IMR-90 (cell line): ENCODE data around the gene TSC1. TPM values are rescaled to one million over a fixed set of nuclear protein-coding genes. Genes with fewer than 3 reads are reported as not detected.

ENCODE experiments used
- ATAC-seq: fragments of 200-7000 bp; cut with Tn5 transposase; 2 replicates; pipeline ENCODE4 v1.9.1; 2020; ENCODE audit warnings: low read depth, mild to moderate bottlenecking, moderate library complexity
- BruUV-seq: library from RNA; stranded (reverse); fragments of 400-500 nt; replicated peaks from 2 replicates; lab custom pipeline; 2021; lab: Mats Ljungman, UMichigan
- CTCF ChIA-PET: fragments of 300-600 bp; formaldehyde crosslinking; extraction: SDS; loops from one replicate; lab custom pipeline; 2021; ENCODE audit warnings: antibody characterized with exemption; lab: Yijun Ruan, JAX
- POLR2A ChIA-PET: fragments of 300-600 bp; sonication (Branson Sonifier 250); formaldehyde crosslinking; loops from one replicate; lab custom pipeline; 2022; ENCODE audit warnings: antibody characterized with exemption; ENCODE audit not compliant: unreplicated experiment; lab: Charles Lee
- DNase-seq: peaks from one replicate; pipeline ENCODE4 v3.0.0; 2013
- H2AFZ ChIP-seq: replicated peaks from 2 replicates; pipeline ENCODE3; 2013; ENCODE audit warnings: low read length, mild to moderate bottlenecking; ENCODE audit not compliant: poor library complexity
- H2AK5ac ChIP-seq: 2 replicates; pipeline ENCODE4 v1.6.1; 2013; ENCODE audit warnings: low read depth, low read length, inconsistent platforms
- H2AK9ac ChIP-seq: replicated peaks from 2 replicates; pipeline ENCODE3; 2013; ENCODE audit warnings: mild to moderate bottlenecking, low read depth, low read length, moderate library complexity; ENCODE audit not compliant: poor library complexity
- H2BK120ac ChIP-seq: 2 replicates; pipeline ENCODE4 v1.6.1; 2013; ENCODE audit warnings: low read depth, low read length, inconsistent platforms
- H2BK15ac ChIP-seq: 3 replicates; pipeline ENCODE4 v1.6.1; 2013; ENCODE audit warnings: low read depth, low read length, inconsistent platforms
- H2BK20ac ChIP-seq: 2 replicates; pipeline ENCODE4 v1.6.1; 2013; ENCODE audit warnings: low read depth, mild to moderate bottlenecking, inconsistent platforms, low read length, moderate library complexity
- H2BK5ac ChIP-seq: 2 replicates; pipeline ENCODE4 v1.6.1; 2013; ENCODE audit warnings: mild to moderate bottlenecking, low read depth, low read length, inconsistent platforms; ENCODE audit not compliant: poor library complexity, severe bottlenecking
- H3K14ac ChIP-seq: replicated peaks from 2 replicates; pipeline ENCODE4 v1.6.1; 2013; ENCODE audit warnings: low read depth, low read length, inconsistent platforms
- H3K18ac ChIP-seq: 2 replicates; pipeline ENCODE4 v1.6.1; 2013; ENCODE audit warnings: low read depth, low read length, control low read depth
- H3K23ac ChIP-seq: 2 replicates; pipeline ENCODE4 v1.6.1; 2013; ENCODE audit warnings: low read depth, low read length, inconsistent platforms
- H3K27ac ChIP-seq: 2 replicates; pipeline ENCODE4 v1.5.1; 2013; ENCODE audit warnings: mild to moderate bottlenecking, control low read depth, low read length; ENCODE audit not compliant: insufficient read depth
- H3K27me3 ChIP-seq: 2 replicates; pipeline ENCODE4 v1.6.1; 2013; ENCODE audit warnings: low read length; ENCODE audit not compliant: control insufficient read depth, insufficient read depth
- H3K36me3 ChIP-seq: 2 replicates; pipeline ENCODE4 v1.6.1; 2013; ENCODE audit warnings: low read length, mixed read lengths; ENCODE audit not compliant: control insufficient read depth, insufficient read depth
- H3K4ac ChIP-seq: 2 replicates; pipeline ENCODE4 v1.6.1; 2013; ENCODE audit warnings: low read depth, low read length, inconsistent platforms
- H3K4me1 ChIP-seq: 2 replicates; pipeline ENCODE4 v1.6.1; 2013; ENCODE audit warnings: low read length, mixed read lengths; ENCODE audit not compliant: control insufficient read depth, insufficient read depth
- H3K4me2 ChIP-seq: 2 replicates; pipeline ENCODE4 v1.6.1; 2013; ENCODE audit warnings: low read depth, mild to moderate bottlenecking, control low read depth, low read length, moderate library complexity
- H3K4me3 ChIP-seq: 2 replicates; pipeline ENCODE4 v1.5.1; 2013; ENCODE audit warnings: low read depth, mild to moderate bottlenecking, control low read depth, low read length, moderate library complexity; ENCODE audit not compliant: insufficient read depth
- H3K56ac ChIP-seq: 2 replicates; pipeline ENCODE4 v1.6.1; 2013; ENCODE audit warnings: low read length, inconsistent platforms; ENCODE audit not compliant: insufficient read depth; ENCODE audit errors: extremely low read depth
- H3K79me1 ChIP-seq, 2 experiments: 2 replicates each; pipeline ENCODE4 v1.6.1; 2013; ENCODE audit warnings: low read length in 2 of 2, inconsistent platforms in 1 of 2, low read depth in 1 of 2
- H3K9ac ChIP-seq: 2 replicates; pipeline ENCODE4 v1.6.1; 2013; ENCODE audit warnings: low read depth, low read length, control low read depth
- H3K9me1 ChIP-seq: 2 replicates; pipeline ENCODE4 v1.6.1; 2013; ENCODE audit warnings: low read length, inconsistent platforms; ENCODE audit not compliant: insufficient read depth
- H3K9me3 ChIP-seq: 2 replicates; pipeline ENCODE4 v1.6.1; 2013; ENCODE audit warnings: low read length; ENCODE audit not compliant: control insufficient read depth, insufficient read depth
- H4K20me1 ChIP-seq: 2 replicates; pipeline ENCODE4 v1.6.1; 2013; ENCODE audit warnings: low read length, inconsistent platforms; ENCODE audit not compliant: insufficient read depth
- H4K5ac ChIP-seq: 2 replicates; pipeline ENCODE4 v1.6.1; 2013; ENCODE audit warnings: mild to moderate bottlenecking, low read depth, low read length, control low read depth
- H4K8ac ChIP-seq, 2 experiments: 2 replicates each; pipeline ENCODE4 v1.6.1; 2013; ENCODE audit warnings: low read depth in 2 of 2, low read length in 2 of 2, control low read depth in 1 of 2, inconsistent platforms in 1 of 2
- H4K91ac ChIP-seq: 2 replicates; pipeline ENCODE4 v1.6.1; 2013; ENCODE audit warnings: low read depth, low read length, inconsistent platforms; ENCODE audit not compliant: insufficient read depth
- BHLHE40 ChIP-seq: fragments of 150-350 bp; IDR thresholded peaks from 2 replicates; pipeline ENCODE4 v1.6.1; 2016; ENCODE audit warnings: mild to moderate bottlenecking, low read depth, low read length
- CTCF ChIP-seq: conservative IDR thresholded peaks from 2 replicates; pipeline ENCODE4 v1.5.1; 2012; ENCODE audit warnings: mild to moderate bottlenecking, low read depth, low read length, improper control_type of control experiment
- RAD21 ChIP-seq: IDR thresholded peaks from 2 replicates; pipeline ENCODE4 v1.6.1; 2012; ENCODE audit warnings: low read length, improper control_type of control experiment
- RCOR1 ChIP-seq: IDR thresholded peaks from 2 replicates; pipeline ENCODE4 v1.6.1; 2012; ENCODE audit warnings: mild to moderate bottlenecking, low read length, improper control_type of control experiment; ENCODE audit not compliant: insufficient replicate concordance
- RFX5 ChIP-seq: IDR thresholded peaks from 2 replicates; pipeline ENCODE4 v1.8.0; 2012; ENCODE audit warnings: low read depth, mild to moderate bottlenecking, low read length, moderate library complexity
- SMC3 ChIP-seq: fragments of 150-350 bp; IDR thresholded peaks from 2 replicates; pipeline ENCODE4 v1.6.1; 2016; ENCODE audit warnings: low read depth, mild to moderate bottlenecking, antibody characterized with exemption, low read length, moderate library complexity
- WGBS, 2 experiments: methylation state at CpG; one replicate each; pipeline versions ENCODE4 v1.1.5 to v1.1.7; 2013; ENCODE audit warnings: missing lambda C conversion rate in 2 of 2; ENCODE audit not compliant: insufficient read length in 1 of 2; ENCODE audit errors: extremely low coverage in 2 of 2; 5-methylcytosine and 5-hydroxymethylcytosine counted together
- dilution Hi-C: fragments of 300-500 bp; cut with HindIII; formaldehyde crosslinking; loops from one replicate; pipeline ENCODE4 v1.14.3; 2018; ENCODE audit warnings: low sequenced_read_pairs; ENCODE audit not compliant: unreplicated experiment
- in situ Hi-C: fragments of 300-500 bp; cut with MboI; formaldehyde crosslinking; loops from 3 replicates; pipeline ENCODE4 v1.14.3; 2019; ENCODE audit warnings: low sequenced_read_pairs, inconsistent platforms, mixed read lengths
- intact Hi-C: fragments of 100-400 bp; cut with micrococcal nuclease; formaldehyde crosslinking; loops from 2 replicates; pipeline ENCODE4 v1.10.0; 2022
- polyA plus RNA-seq, 3 experiments: library from polyadenylated mRNA; depleted of rRNA; stranded (reverse); fragments of >200 nt; gene quantifications; 2 replicates each; pipeline ENCODE4 v1.2.3, GENCODE V29; 2012; ENCODE audit warnings: low replicate concordance in 1 of 3
- total RNA-seq: library from RNA; depleted of rRNA; stranded (reverse); fragments of >200 nt; gene quantifications from 2 replicates; pipeline ENCODE4 v1.2.3, GENCODE V29; 2012

TSC1 gene
- total and polyA plus RNA-seq, 2 of the 4 experiments (the other 2 are of a cell fraction): 25.7 to 56.3 TPM

- 69% methylated on average over 9 of the region's 18 CpGs; no CpG with 5 or more reads in 1 of the 2 experiments for whole genome bisulfite sequencing, 2 experiments
- no peak overlapping the region for H3K27ac ChIP-seq
- ATAC-seq (no peak), DNase-seq (no peak)
- no peak overlapping the region for H3K4me3 ChIP-seq
- H2BK5ac ChIP-seq: no peak overlapping the region
- H2BK120ac ChIP-seq: no peak overlapping the region
- no peaks in the 10 kb centered on the region for H3K27me3 ChIP-seq
- no peak overlapping the region for H4K91ac ChIP-seq
- H2AK5ac ChIP-seq: no peak overlapping the region
- H2BK20ac ChIP-seq: no peak overlapping the region; the same call in 1 of the 2 replicates
- dilution Hi-C loops (no loop called here), intact Hi-C loops (no loop called here), in situ Hi-C loops (no loop called here)
- no peak overlapping the region for H4K5ac ChIP-seq
- POLR2A ChIA-PET: no interaction called here
- no peak overlapping the region for H3K18ac ChIP-seq
- H3K9me3 ChIP-seq: no peaks in the 10 kb centered on the region
- H3K4me2 ChIP-seq: no peak overlapping the region
- H3K56ac ChIP-seq: no peak overlapping the region
- CTCF ChIA-PET: interaction anchor here (0.6 kb wide), 1 partner anchor 241 kb away, joined by 3 read pairs; no protein-coding TSS in a partner anchor
- no peak overlapping the region for H4K8ac ChIP-seq
- H3K36me3 ChIP-seq: no peaks in the 10 kb centered on the region
- no peaks in the 10 kb centered on the region for H4K20me1 ChIP-seq
- BruUV-seq: no TSS peak
- no peak overlapping the region for H3K9ac ChIP-seq
- H3K14ac ChIP-seq: no peak overlapping the region
- TF ChIP-seq RFX5 (no peak), RAD21 (no peak), SMC3 (no peak), CTCF (no peak), BHLHE40 (no peak), RCOR1 (no peak)
- H3K23ac ChIP-seq: no peak overlapping the region
- H2BK15ac ChIP-seq: no peak overlapping the region
- H3K4ac ChIP-seq: no peak overlapping the region
- peak overlapping the region; percentile 46 for H2AFZ ChIP-seq
- peaks cover 12% of the 10 kb centered on the region for H3K4me1 ChIP-seq
- H2AK9ac ChIP-seq: no peak overlapping the region
- peaks cover 17% of the 10 kb centered on the region for H3K9me1 ChIP-seq
- peaks cover under 1 to 18% of the 10 kb centered on the region in 2 experiments; a peak in 2 of 4 replicates for H3K79me1 ChIP-seq
Measured at GRCh38 chr9:132948482-132949050, 4.2 kb upstream of the TSC1 start.
